WTC11 (cell line): ENCODE measurements around the gene STX8.

Experiments used
- USF2 ChIP-seq: sonication (generic); formaldehyde crosslinking; IDR thresholded peaks from 2 replicates; pipeline ENCODE4 v1.8.1; 2023; ENCODE audit warnings: mild to moderate bottlenecking, missing genetic modification reagents, moderate library complexity
- ZSCAN18 ChIP-seq: fragments of 250-450 bp; sonication (Bioruptor Pico); IDR thresholded peaks from 2 replicates; pipeline ENCODE4 v2.1.2; 2022; ENCODE audit warnings: mild to moderate bottlenecking, moderate library complexity

- no peak for TF ChIP-seq ZSCAN18 (CRISPR knock-in tag)
- no peak for TF ChIP-seq USF2 (CRISPR knock-in tag)
These were observed 331.3 kb downstream of the STX8 start for GRCh38 chr17:9244066-9245052.
